Mesendoderm (in vitro differentiated cells): ENCODE data around the gene MEIKIN.
"Not testable (repeated sequence)": the region's sequence is repeated elsewhere in the genome, so short reads cannot be mapped to it uniquely, and the experiment has no call there.

Source experiments
- DNase-seq: peaks from one replicate; pipeline ENCODE4 v3.0.0; 2013
- H2AK5ac ChIP-seq: 2 replicates; pipeline ENCODE4 v1.6.1; 2013; ENCODE audit warnings: low read length, inconsistent platforms
- H2BK120ac ChIP-seq: 2 replicates; pipeline ENCODE4 v1.6.1; 2013; ENCODE audit warnings: low read depth, mild to moderate bottlenecking, low read length, moderate library complexity, mixed read lengths
- H2BK15ac ChIP-seq: replicated peaks from 2 replicates; pipeline ENCODE4 v1.6.1; 2013; ENCODE audit warnings: low read depth, mild to moderate bottlenecking, moderate library complexity
- H2BK5ac ChIP-seq: 2 replicates; pipeline ENCODE4 v1.6.1; 2013; ENCODE audit warnings: low read length, inconsistent platforms
- H3K18ac ChIP-seq: 2 replicates; pipeline ENCODE4 v1.6.1; 2013; ENCODE audit warnings: mild to moderate bottlenecking, low read length, mixed read lengths
- H3K23ac ChIP-seq: one replicate; pipeline ENCODE4 v1.6.1; 2013; ENCODE audit warnings: low read length
- H3K27ac ChIP-seq: 2 replicates; pipeline ENCODE4 v1.5.1; 2013; ENCODE audit warnings: low read depth, mild to moderate bottlenecking, inconsistent platforms, low read length, moderate library complexity
- H3K27me3 ChIP-seq: 2 replicates; pipeline ENCODE4 v1.6.1; 2013; ENCODE audit warnings: low read length, control low read depth, mild to moderate bottlenecking, inconsistent platforms; ENCODE audit not compliant: insufficient read depth, poor library complexity
- H3K36me3 ChIP-seq: 2 replicates; pipeline ENCODE4 v1.6.1; 2013; ENCODE audit warnings: low read length, inconsistent platforms; ENCODE audit not compliant: control insufficient read depth, insufficient read depth
- H3K4ac ChIP-seq: one replicate; pipeline ENCODE4 v1.6.1; 2013; ENCODE audit warnings: low read depth, mild to moderate bottlenecking, low read length, moderate library complexity
- H3K4me1 ChIP-seq: 2 replicates; pipeline ENCODE4 v1.6.1; 2013; ENCODE audit warnings: low read depth, low read length, inconsistent platforms; ENCODE audit not compliant: control insufficient read depth
- H3K4me2 ChIP-seq: 2 replicates; pipeline ENCODE4 v1.6.1; 2013; ENCODE audit warnings: low read length
- H3K4me3 ChIP-seq: 2 replicates; pipeline ENCODE4 v1.5.1; 2013; ENCODE audit warnings: mild to moderate bottlenecking, low read length
- H3K56ac ChIP-seq: one replicate; pipeline ENCODE4 v1.6.1; 2013; ENCODE audit warnings: low read length
- H3K79me1 ChIP-seq: 2 replicates; pipeline ENCODE4 v1.6.1; 2013; ENCODE audit warnings: low read length, inconsistent platforms
- H3K79me2 ChIP-seq: 2 replicates; pipeline ENCODE4 v1.6.1; 2013; ENCODE audit warnings: mild to moderate bottlenecking, low read length; ENCODE audit not compliant: control insufficient read depth, insufficient read depth
- H3K9ac ChIP-seq: 2 replicates; pipeline ENCODE4 v1.6.1; 2013; ENCODE audit warnings: low read length, inconsistent platforms
- H4K5ac ChIP-seq: one replicate; pipeline ENCODE4 v1.6.1; 2013; ENCODE audit warnings: low read length
- H4K8ac ChIP-seq: one replicate; pipeline ENCODE4 v1.6.1; 2013; ENCODE audit warnings: low read depth, mild to moderate bottlenecking, control low read depth, low read length, moderate library complexity
- WGBS: extraction: QIAGEN DNeasy Blood & Tissue Kit; methylation state at CpG from one replicate; pipeline ENCODE4 v1.1.7; 2013; ENCODE audit warnings: low lambda C conversion rate, missing lambda C conversion rate; ENCODE audit not compliant: insufficient coverage; ENCODE audit errors: extremely low coverage; 5-methylcytosine and 5-hydroxymethylcytosine counted together

Gene MEIKIN

DNA sequence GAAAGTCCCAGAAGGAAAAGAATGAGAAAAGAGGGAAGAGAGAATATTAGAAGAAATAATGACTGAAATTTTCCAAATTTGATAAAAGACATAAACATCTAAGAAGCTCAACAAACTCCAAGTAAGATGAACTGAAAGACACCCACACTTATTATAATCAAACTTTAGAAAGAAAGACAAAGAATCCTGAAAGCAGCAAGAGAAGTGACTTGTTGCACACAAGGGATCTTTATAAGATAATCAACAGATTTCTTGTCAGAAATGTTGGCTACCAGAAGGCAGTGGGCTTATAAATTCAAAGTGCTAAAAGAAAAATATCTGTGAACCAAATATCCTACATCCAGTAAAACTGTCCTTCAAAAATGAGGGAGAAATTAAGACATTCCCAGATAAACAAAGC lies 99.6 kb downstream of the MEIKIN start:
- H2BK5ac ChIP-seq = no peak overlapping the region
- no peak overlapping the region for H3K27ac ChIP-seq
- no peak overlapping the region for H3K56ac ChIP-seq
- no peak overlapping the region for H4K8ac ChIP-seq
- H3K79me2 ChIP-seq = no peaks in the 10 kb centered on the region
- no peak overlapping the region for H3K9ac ChIP-seq
- H3K4ac ChIP-seq = no peak overlapping the region
- H3K79me1 ChIP-seq = no peaks in the 10 kb centered on the region
- H3K4me1 ChIP-seq = no peaks in the 10 kb centered on the region
- no peaks in the 10 kb centered on the region for H3K36me3 ChIP-seq
- H3K18ac ChIP-seq = no peak overlapping the region
- no peak overlapping the region for H3K23ac ChIP-seq
- no peak overlapping the region for H3K4me3 ChIP-seq
- no peak overlapping the region for H4K5ac ChIP-seq
- no peaks in the 10 kb centered on the region for H3K27me3 ChIP-seq
- no peak overlapping the region for H2BK120ac ChIP-seq
- H3K4me2 ChIP-seq = no peak overlapping the region
- no peak overlapping the region for H2BK15ac ChIP-seq
- no peak for DNase-seq
- no peak overlapping the region for H2AK5ac ChIP-seq

DNA sequence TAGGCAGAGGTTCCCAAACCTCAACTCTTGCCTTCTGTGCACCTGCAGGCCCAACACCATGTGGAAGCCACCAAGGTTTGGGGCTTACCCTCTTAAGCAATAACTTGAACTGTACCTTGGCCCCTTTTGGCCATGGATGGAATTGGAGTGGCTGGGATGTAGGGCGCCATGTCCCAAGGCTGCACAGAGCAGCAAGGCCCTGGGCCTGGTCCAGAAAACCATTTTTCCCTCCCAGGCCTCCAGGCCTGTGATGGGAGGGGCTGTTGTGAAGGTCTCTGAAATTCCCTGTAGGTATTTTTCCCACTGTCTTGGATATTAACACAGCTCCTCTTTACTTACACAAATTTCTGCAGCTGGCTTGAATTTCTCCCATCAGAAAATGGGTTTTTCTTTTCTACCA lies 102.5 kb downstream of the MEIKIN start:
- H3K18ac ChIP-seq, H2BK15ac ChIP-seq, H2AK5ac ChIP-seq, DNase-seq, H3K27ac ChIP-seq, H3K79me2 ChIP-seq, H2BK120ac ChIP-seq, H4K8ac ChIP-seq, H2BK5ac ChIP-seq, H3K4me3 ChIP-seq, H3K4me1 ChIP-seq, H3K36me3 ChIP-seq, H3K9ac ChIP-seq, H3K79me1 ChIP-seq, H3K4me2 ChIP-seq, H4K5ac ChIP-seq, H3K4ac ChIP-seq, H3K56ac ChIP-seq, H3K23ac ChIP-seq, H3K27me3 ChIP-seq: not testable (repeated sequence)
- no CpG with 5 or more reads among the region's 1 CpG for WGBS

DNA sequence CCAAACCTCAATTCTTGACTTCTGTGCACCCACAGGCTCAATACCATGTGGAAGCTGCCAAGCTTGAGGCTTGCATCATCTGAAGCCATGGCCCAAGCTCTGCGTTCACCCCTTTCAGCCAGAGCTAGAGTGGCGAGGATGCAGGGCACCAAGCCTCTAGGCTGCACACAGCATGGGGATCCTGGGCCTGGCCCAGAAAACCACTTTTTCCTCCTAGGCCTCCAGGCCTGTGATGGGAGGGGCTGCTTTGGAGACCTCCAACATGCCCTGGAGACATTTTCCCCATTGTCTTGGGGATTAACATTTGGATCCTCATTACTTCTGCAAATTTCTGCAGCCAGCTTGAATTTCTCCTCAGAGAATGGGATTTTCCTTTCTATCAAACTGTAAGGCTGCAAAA lies 112.8 kb downstream of the MEIKIN start:
- not testable (repeated sequence) for H3K4me3 ChIP-seq, H4K8ac ChIP-seq, H3K56ac ChIP-seq, DNase-seq, H2AK5ac ChIP-seq, H4K5ac ChIP-seq, H3K9ac ChIP-seq, H3K4me1 ChIP-seq, H2BK5ac ChIP-seq, H3K27me3 ChIP-seq, H3K27ac ChIP-seq, H2BK15ac ChIP-seq, H3K18ac ChIP-seq, H3K36me3 ChIP-seq, H3K79me2 ChIP-seq, H3K4me2 ChIP-seq, H2BK120ac ChIP-seq, H3K23ac ChIP-seq, H3K4ac ChIP-seq, H3K79me1 ChIP-seq
- whole genome bisulfite sequencing = no CpG with 5 or more reads among the region's 2 CpGs

DNA sequence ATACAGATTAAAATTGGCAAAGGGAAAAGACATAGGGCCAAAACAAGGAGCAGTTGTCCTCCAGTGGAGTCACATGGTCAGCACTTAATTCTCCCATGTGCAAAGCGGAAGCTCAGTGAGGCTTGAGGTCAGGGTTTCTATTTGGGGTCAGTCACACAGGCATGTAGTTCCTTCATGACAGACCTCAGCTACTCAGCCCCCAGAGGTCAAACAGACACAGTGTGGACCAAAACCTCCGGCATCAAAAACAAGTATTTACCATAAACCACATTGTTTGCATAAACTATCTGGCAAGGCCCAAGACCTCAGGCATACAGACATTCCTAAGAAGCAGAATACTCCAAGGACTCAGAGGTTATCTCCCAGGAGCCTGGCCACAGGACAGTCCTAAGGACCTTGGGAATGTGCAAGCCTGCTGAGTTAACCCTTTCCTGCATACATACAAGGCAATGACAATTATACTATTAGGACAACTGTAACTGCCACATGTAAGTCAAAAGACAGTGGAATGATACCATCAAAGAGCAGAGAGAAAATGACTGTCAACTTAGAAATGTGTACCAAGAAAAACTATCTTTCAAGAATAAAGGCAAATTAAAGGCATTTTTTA lies 120.0 kb downstream of the MEIKIN start:
- no peak overlapping the region for H3K18ac ChIP-seq
- no peak overlapping the region for H3K9ac ChIP-seq
- peak; percentile 28 for DNase-seq
- no CpG with 5 or more reads among the region's 2 CpGs for WGBS
- H3K36me3 ChIP-seq = no peaks in the 10 kb centered on the region
- H3K4me1 ChIP-seq = no peaks in the 10 kb centered on the region
- H3K79me1 ChIP-seq = no peaks in the 10 kb centered on the region
- H3K56ac ChIP-seq = no peak overlapping the region
- no peak overlapping the region for H4K5ac ChIP-seq
- H3K23ac ChIP-seq = no peak overlapping the region
- no peak overlapping the region for H3K4me2 ChIP-seq
- H3K79me2 ChIP-seq = no peaks in the 10 kb centered on the region
- no peak overlapping the region for H4K8ac ChIP-seq
- H2BK15ac ChIP-seq = no peak overlapping the region
- no peak overlapping the region for H3K27ac ChIP-seq
- no peaks in the 10 kb centered on the region for H3K27me3 ChIP-seq
- H3K4me3 ChIP-seq = no peak overlapping the region
- H2BK5ac ChIP-seq = no peak overlapping the region
- H2BK120ac ChIP-seq = no peak overlapping the region
- no peak overlapping the region for H3K4ac ChIP-seq
- H2AK5ac ChIP-seq = no peak overlapping the region

DNA sequence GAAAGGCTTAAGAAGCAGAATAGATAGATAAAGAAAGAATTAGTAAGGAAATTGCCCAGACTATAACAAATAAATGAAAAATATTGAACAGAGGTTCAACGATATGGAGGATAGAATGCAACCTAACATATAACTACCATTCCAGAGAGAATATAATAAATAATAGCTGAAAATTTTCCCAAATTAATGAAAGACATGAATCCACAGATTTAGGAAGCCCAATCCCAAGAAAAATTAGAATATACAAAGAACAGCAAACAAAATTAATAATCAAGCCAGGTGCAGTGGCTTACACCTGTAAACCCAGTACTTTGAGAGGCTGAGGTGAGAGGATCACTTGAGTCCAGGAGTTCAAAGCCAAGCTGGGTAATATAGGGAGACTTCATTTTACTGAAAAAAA lies 120.8 kb downstream of the MEIKIN start:
- H2AK5ac ChIP-seq = no peak overlapping the region
- H2BK15ac ChIP-seq = no peak overlapping the region
- no peak overlapping the region for H2BK5ac ChIP-seq
- WGBS = no CpG with 5 or more reads among the region's 1 CpG
- no peaks in the 10 kb centered on the region for H3K36me3 ChIP-seq
- H3K18ac ChIP-seq = no peak overlapping the region
- no peak overlapping the region for H3K4me3 ChIP-seq
- H3K4me2 ChIP-seq = no peak overlapping the region
- H3K56ac ChIP-seq = no peak overlapping the region
- no peak overlapping the region for H3K23ac ChIP-seq
- no peak overlapping the region for H2BK120ac ChIP-seq
- no peak overlapping the region for H3K27ac ChIP-seq
- H3K4me1 ChIP-seq = no peaks in the 10 kb centered on the region
- no peak overlapping the region for H4K8ac ChIP-seq
- H3K4ac ChIP-seq = no peak overlapping the region
- no peaks in the 10 kb centered on the region for H3K27me3 ChIP-seq
- no peak overlapping the region for H3K9ac ChIP-seq
- no peak overlapping the region for H4K5ac ChIP-seq
- H3K79me2 ChIP-seq = no peaks in the 10 kb centered on the region
- no peaks in the 10 kb centered on the region for H3K79me1 ChIP-seq
- DNase-seq = no peak

DNA sequence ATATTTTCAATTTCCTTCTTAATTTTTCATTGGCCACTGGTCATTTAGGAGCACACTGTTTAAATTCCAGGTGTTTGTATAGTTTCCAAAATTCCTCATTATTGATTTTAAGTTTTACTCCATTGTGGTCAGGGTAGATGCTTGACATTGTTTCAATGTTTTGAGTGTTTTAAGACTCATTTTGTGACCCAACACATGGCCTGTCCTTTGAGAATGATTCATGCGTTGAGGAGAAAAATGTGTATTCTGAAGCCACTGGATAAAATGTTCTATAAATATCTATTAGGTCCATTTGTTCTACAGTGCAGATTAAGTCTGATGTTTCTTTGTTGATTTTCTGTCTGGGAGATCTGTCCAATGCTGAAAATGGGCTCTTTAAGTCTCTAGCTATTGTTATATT lies 124.2 kb downstream of the MEIKIN start:
- Histone ChIP-seq H3K4me1 (no peaks in the 10 kb centered on the region), H3K27ac (no peak overlapping the region), H3K4ac (no peak overlapping the region), H2BK5ac (no peak overlapping the region), H2BK120ac (no peak overlapping the region), H4K8ac (no peak overlapping the region), H2BK15ac (no peak overlapping the region), H3K27me3 (no peaks in the 10 kb centered on the region), H3K18ac (no peak overlapping the region), H3K79me2 (no peaks in the 10 kb centered on the region), H3K23ac (no peak overlapping the region), H3K9ac (no peak overlapping the region), H3K36me3 (no peaks in the 10 kb centered on the region), H4K5ac (no peak overlapping the region), H3K56ac (no peak overlapping the region), H3K4me3 (no peak overlapping the region), H2AK5ac (no peak overlapping the region), H3K4me2 (no peak overlapping the region), H3K79me1 (no peaks in the 10 kb centered on the region)
- DNase-seq = no peak
- no CpG with 5 or more reads among the region's 1 CpG for WGBS
